Activated T-helper 2 cell treated with anti-CD3 and anti-CD28 coated beads, Interferon-gamma antibody, Interleukin-2, Interleukin-4, amounts not matched to agents 10 μg/mL and 5 μg/mL and 100 μg/mL, durations not matched to agents 14 hours and 24 hours and 36 hours (primary cell): ENCODE data around the gene RYR3. TPM values are rescaled to one million over a fixed set of nuclear protein-coding genes. Genes with fewer than 3 reads are reported as not detected.

Source experiments
- DNase-seq: peaks from one replicate; pipeline ENCODE4 v3.0.0; 2021; ENCODE audit warnings: low spot score
- H3K27ac Mint-ChIP-seq: one replicate; pipeline ENCODE4 v1.8.0; 2021; ENCODE audit warnings: mixed read lengths
- H3K27me3 Mint-ChIP-seq: one replicate; pipeline ENCODE4 v1.8.0; 2021; ENCODE audit warnings: low read depth, mixed read lengths
- H3K36me3 Mint-ChIP-seq: one replicate; pipeline ENCODE4 v1.8.0; 2021; ENCODE audit warnings: low read depth, mixed read lengths
- H3K4me1 Mint-ChIP-seq: one replicate; pipeline ENCODE4 v1.8.0; 2021; ENCODE audit warnings: low read depth, mixed read lengths
- H3K4me3 Mint-ChIP-seq: one replicate; pipeline ENCODE4 v1.8.0; 2021; ENCODE audit warnings: low read depth, mild to moderate bottlenecking, moderate library complexity, mixed read lengths
- H3K9me3 Mint-ChIP-seq: one replicate; pipeline ENCODE4 v1.8.0; 2021; ENCODE audit warnings: mixed read lengths
- intact Hi-C: fragments of 100-400 bp; cut with micrococcal nuclease; formaldehyde crosslinking; loops from one replicate; pipeline ENCODE4 v1.15.1; 2023
- total RNA-seq: library from RNA; stranded (reverse); gene quantifications from 2 replicates; pipeline ENCODE4 v1.2.3, GENCODE V29; 2022

The RYR3 gene
- total RNA-seq: 0.05 TPM in 1 of 2 replicates, not detected in the other

GRCh38 chr15:33310481-33311311, at the start of gene RYR3:
Gene RYR3, plus strand, starts transcription at chr15:33310967. Its CDS starts 79 bp downstream, at chr15:33311046.
- Mint-ChIP-seq H3K27ac (no peak within 1 kb of the TSS), H3K36me3 (no peaks in the 10 kb centered on the region), H3K4me1 (no peaks in the 10 kb centered on the region), H3K4me3 (no peak within 1 kb of the TSS), H3K9me3 (no peaks in the 10 kb centered on the region), H3K27me3 (peaks cover 41% of the 10 kb centered on the region)
- no peak for DNase-seq
- intact Hi-C loops: no loop called here

DNA sequence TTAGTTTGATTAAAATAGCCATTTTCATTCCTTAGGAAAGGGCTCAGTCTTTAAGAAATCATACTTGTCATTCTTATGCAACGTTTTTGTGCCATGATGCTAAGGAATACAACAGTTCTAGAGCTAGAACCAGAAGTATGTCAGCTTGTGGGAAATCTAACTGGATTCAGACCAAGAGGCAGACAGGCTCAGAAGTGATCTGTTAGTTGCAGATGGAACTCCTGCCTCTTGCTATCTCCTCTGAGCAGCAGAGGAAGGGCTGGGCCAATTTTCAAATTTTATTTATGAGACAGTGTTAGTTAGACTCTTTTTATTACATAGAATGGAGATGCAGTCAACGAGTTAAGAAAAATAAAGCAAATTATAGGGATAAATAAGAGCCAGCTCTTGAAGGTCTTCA, 48.5 kb upstream of the RYR3 start:
- Mint-ChIP-seq H3K9me3 (no peaks in the 10 kb centered on the region), H3K27ac (no peak overlapping the region)

DNA sequence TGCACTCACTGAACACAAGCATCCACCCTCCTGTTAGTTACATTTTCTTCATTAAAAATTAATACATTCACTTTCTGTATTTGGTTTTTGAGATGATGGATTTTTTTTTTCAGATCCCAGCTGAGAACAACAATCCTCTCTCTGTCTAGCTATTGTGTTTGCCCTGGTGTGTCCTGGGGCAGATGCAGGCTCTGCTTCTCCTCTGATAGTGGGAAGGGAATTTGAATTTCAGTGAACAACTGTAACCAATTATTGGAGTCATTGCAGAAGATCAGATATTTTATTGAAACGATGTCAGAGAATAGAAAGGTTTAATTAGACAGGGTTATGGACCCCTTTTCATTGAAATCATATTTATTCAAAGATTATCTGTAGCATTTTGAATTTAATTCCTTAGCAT, 33.1 kb upstream of the RYR3 start:
- Mint-ChIP-seq H3K9me3 (no peaks in the 10 kb centered on the region), H3K36me3 (no peaks in the 10 kb centered on the region), H3K27ac (no peak overlapping the region), H3K4me3 (no peak overlapping the region), H3K4me1 (no peaks in the 10 kb centered on the region), H3K27me3 (peaks cover 2% of the 10 kb centered on the region)
- DNase-seq: no peak
- intact Hi-C loops: no loop called here

More for the DNA sequence above, 48.5 kb upstream of the RYR3 start:
- no peak for DNase-seq
- Mint-ChIP-seq H3K4me1 (no peaks in the 10 kb centered on the region), H3K27me3 (peaks cover 8% of the 10 kb centered on the region), H3K4me3 (no peak overlapping the region), H3K36me3 (no peaks in the 10 kb centered on the region)
- intact Hi-C loops: no loop called here

- Mint-ChIP-seq H3K9me3 (no peaks in the 10 kb centered on the region), H3K4me3 (no peak overlapping the region), H3K27ac (no peak overlapping the region), H3K4me1 (no peaks in the 10 kb centered on the region), H3K36me3 (no peaks in the 10 kb centered on the region), H3K27me3 (peaks cover 2% of the 10 kb centered on the region)
- no peak for DNase-seq
- intact Hi-C loops: no loop called here
These were observed 31.8 kb upstream of the RYR3 start for GRCh38 chr15:33278816-33279612.

GRCh38 chr15:33279613-33280205, 31.1 kb upstream of the RYR3 start:
- H3K27ac Mint-ChIP-seq: no peak overlapping the region
- no peaks in the 10 kb centered on the region for H3K36me3 Mint-ChIP-seq
- intact Hi-C loops: no loop called here
- DNase-seq: no peak
- H3K27me3 Mint-ChIP-seq: peaks cover 2% of the 10 kb centered on the region
- no peaks in the 10 kb centered on the region for H3K4me1 Mint-ChIP-seq
- H3K9me3 Mint-ChIP-seq: no peaks in the 10 kb centered on the region
- H3K4me3 Mint-ChIP-seq: no peak overlapping the region

GRCh38 chr15:33282226-33283020, 28.3 kb upstream of the RYR3 start:
- no peak overlapping the region for H3K27ac Mint-ChIP-seq
- H3K4me1 Mint-ChIP-seq: no peaks in the 10 kb centered on the region
- no peaks in the 10 kb centered on the region for H3K36me3 Mint-ChIP-seq
- intact Hi-C loops: no loop called here
- DNase-seq: no peak
- H3K4me3 Mint-ChIP-seq: no peak overlapping the region
- H3K9me3 Mint-ChIP-seq: no peaks in the 10 kb centered on the region
- H3K27me3 Mint-ChIP-seq: peaks cover 2% of the 10 kb centered on the region

DNA sequence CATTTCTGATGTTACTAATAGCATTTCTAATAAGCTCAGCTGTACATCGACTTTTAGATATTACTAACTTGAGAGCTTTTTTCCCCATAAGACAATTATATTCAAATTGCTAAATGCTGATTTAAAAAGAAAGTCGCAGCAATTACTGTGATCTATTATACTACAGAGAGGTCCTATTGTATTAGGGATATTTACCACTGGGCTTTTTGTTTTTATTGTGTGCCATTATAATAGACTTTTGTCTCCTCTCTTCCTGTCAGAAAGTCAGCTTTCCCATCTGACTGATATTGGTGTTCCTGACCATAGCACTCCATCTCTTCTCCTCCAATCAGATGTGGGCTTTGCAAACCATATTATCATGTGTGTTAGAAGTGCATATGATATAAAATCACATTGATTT, 27.2 kb upstream of the RYR3 start:
- Mint-ChIP-seq H3K36me3 (no peaks in the 10 kb centered on the region), H3K27ac (no peak overlapping the region), H3K4me3 (no peak overlapping the region), H3K4me1 (no peaks in the 10 kb centered on the region), H3K9me3 (no peaks in the 10 kb centered on the region), H3K27me3 (no peaks in the 10 kb centered on the region)
- no peak for DNase-seq
- intact Hi-C loops: no loop called here

- Mint-ChIP-seq H3K27me3 (no peaks in the 10 kb centered on the region), H3K27ac (no peak overlapping the region), H3K36me3 (no peaks in the 10 kb centered on the region), H3K9me3 (no peaks in the 10 kb centered on the region), H3K4me3 (no peak overlapping the region), H3K4me1 (no peaks in the 10 kb centered on the region)
- no peak for DNase-seq
- intact Hi-C loops: no loop called here
These were observed 26.4 kb upstream of the RYR3 start for GRCh38 chr15:33284336-33284735.

DNA sequence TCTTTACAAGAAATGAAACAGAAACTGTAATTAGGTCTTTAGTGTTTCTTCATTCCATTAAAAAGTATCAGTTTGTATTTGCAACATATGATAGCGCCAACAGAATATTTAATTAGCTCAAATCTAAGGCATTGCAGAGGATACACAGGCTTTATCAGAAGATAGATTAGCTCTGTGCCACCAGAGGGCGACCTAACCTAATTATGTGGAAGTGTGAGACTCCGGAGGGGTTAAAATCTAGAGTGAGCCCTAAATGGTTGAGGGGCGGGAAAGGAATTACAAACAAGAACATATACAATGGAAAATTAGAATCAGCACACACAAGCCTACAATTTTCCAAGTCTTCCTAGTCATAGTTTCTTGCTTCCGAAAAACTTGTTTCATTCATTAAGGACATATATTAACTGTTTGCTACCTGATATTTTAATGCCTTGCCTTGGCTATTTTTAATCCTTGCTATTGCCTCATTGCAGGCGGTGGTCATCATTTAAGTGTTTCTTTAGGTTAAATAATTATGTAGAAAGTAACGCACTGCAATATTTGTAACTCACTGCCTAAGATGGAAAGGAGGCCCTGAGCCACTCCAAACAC, 18.0 kb upstream of the RYR3 start:
- H3K27me3 Mint-ChIP-seq: no peaks in the 10 kb centered on the region
- H3K4me1 Mint-ChIP-seq: no peaks in the 10 kb centered on the region
- DNase-seq: no peak
- H3K27ac Mint-ChIP-seq: no peak overlapping the region
- intact Hi-C loops: loop anchor here (10.0 kb wide), 2 partner anchors 382 to 412 kb away; no protein-coding TSS in a partner anchor
- H3K9me3 Mint-ChIP-seq: no peaks in the 10 kb centered on the region
- H3K36me3 Mint-ChIP-seq: no peaks in the 10 kb centered on the region
- no peak overlapping the region for H3K4me3 Mint-ChIP-seq

- Mint-ChIP-seq H3K9me3 (no peaks in the 10 kb centered on the region), H3K4me1 (no peaks in the 10 kb centered on the region), H3K36me3 (no peaks in the 10 kb centered on the region), H3K27me3 (no peaks in the 10 kb centered on the region), H3K27ac (no peak overlapping the region), H3K4me3 (no peak overlapping the region)
- intact Hi-C loops: loop anchor here (10.0 kb wide), 2 partner anchors 381 to 411 kb away; no protein-coding TSS in a partner anchor
- no peak for DNase-seq
These were observed 16.9 kb upstream of the RYR3 start for GRCh38 chr15:33293713-33294334.

DNA sequence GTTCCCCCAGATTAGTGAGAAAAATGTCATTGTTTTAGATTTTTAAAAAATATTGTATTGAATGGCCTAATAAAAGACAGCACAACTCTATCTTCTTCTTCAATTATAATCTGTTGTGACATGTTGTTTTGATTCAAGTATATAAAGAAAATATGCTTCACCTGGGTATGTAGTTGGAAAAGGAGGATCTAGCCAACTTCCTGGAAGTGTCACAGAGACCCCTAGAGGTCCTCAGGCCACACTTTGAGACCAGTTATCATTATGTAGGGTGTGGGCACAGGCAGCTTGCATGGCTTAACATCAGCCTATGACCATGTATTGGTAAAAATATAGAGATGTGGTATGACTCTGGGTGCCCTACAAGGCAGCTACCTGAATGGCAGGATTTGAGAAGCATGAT, 14.7 kb upstream of the RYR3 start:
- no peaks in the 10 kb centered on the region for H3K27me3 Mint-ChIP-seq

More for the DNA sequence above, 14.7 kb upstream of the RYR3 start:
- H3K4me3 Mint-ChIP-seq: no peak overlapping the region
- H3K9me3 Mint-ChIP-seq: no peaks in the 10 kb centered on the region
- DNase-seq: no peak
- H3K36me3 Mint-ChIP-seq: no peaks in the 10 kb centered on the region
- H3K27ac Mint-ChIP-seq: no peak overlapping the region
- no peaks in the 10 kb centered on the region for H3K4me1 Mint-ChIP-seq
- intact Hi-C loops: loop anchor here (10.0 kb wide), 2 partner anchors 379 to 409 kb away; no protein-coding TSS in a partner anchor
